Liver (tissue), 9 donors: ENCODE results near the gene TRDN. TPM values are rescaled to one million over a fixed set of nuclear protein-coding genes. Genes with fewer than 3 reads are reported as not detected.

Experiments used
- DNase-seq: peaks from one replicate; pipeline ENCODE4 v3.0.0-alpha.2; 2017; ENCODE audit warnings: low spot score
- H3K27ac ChIP-seq, 2 donors: one replicate each; pipeline ENCODE4 v1.7.0; 2013; ENCODE audit warnings: inconsistent platforms in 2 of 2, low read length in 2 of 2, control low read depth in 1 of 2, low read depth in 1 of 2, mild to moderate bottlenecking in 1 of 2
- H3K27me3 ChIP-seq, 4 donors: one replicate each; pipeline versions ENCODE4 v1.6.1 to v1.7.0; 2013; ENCODE audit warnings: low read length in 3 of 4, inconsistent platforms in 1 of 4, mild to moderate bottlenecking in 1 of 4, moderate library complexity in 1 of 4; ENCODE audit not compliant: control insufficient read depth in 4 of 4, insufficient read depth in 4 of 4
- H3K36me3 ChIP-seq, 4 donors: one replicate each; pipeline versions ENCODE4 v1.6.1 to v1.7.0; 2013; ENCODE audit warnings: low read length in 3 of 4, mild to moderate bottlenecking in 3 of 4, low read depth in 1 of 4, moderate library complexity in 1 of 4; ENCODE audit not compliant: control insufficient read depth in 4 of 4, insufficient read depth in 3 of 4
- H3K4me1 ChIP-seq, 4 donors: one replicate each; pipeline versions ENCODE4 v1.6.1 to v1.7.0; 2013; ENCODE audit warnings: low read length in 3 of 4, mild to moderate bottlenecking in 3 of 4, moderate library complexity in 1 of 4; ENCODE audit not compliant: control insufficient read depth in 4 of 4, insufficient read depth in 4 of 4
- H3K4me3 ChIP-seq, 3 donors: one replicate each; pipeline versions ENCODE4 v1.6.1 to v1.7.0; 2013; ENCODE audit warnings: low read length in 3 of 3, control low read depth in 1 of 3, low read depth in 1 of 3, mild to moderate bottlenecking in 1 of 3
- H3K9ac ChIP-seq, 2 donors: one replicate each; pipeline ENCODE4 v1.7.0; 2013; ENCODE audit warnings: low read length in 2 of 2, mild to moderate bottlenecking in 2 of 2, moderate library complexity in 2 of 2, control low read depth in 1 of 2, low read depth in 1 of 2
- H3K9me3 ChIP-seq, 4 donors: one replicate each; pipeline versions ENCODE4 v1.6.1 to v1.7.0; 2013; ENCODE audit warnings: low read length in 3 of 4; ENCODE audit not compliant: control insufficient read depth in 4 of 4
- FOXA1 ChIP-seq: IDR thresholded peaks from 2 replicates; pipeline ENCODE4 v1.6.1; 2016; ENCODE audit warnings: antibody characterized with exemption
- FOXA2 ChIP-seq: IDR thresholded peaks from 2 replicates; pipeline ENCODE4 v1.6.1; 2016; ENCODE audit warnings: antibody characterized with exemption
- HNF4A ChIP-seq, 2 donors: conservative IDR thresholded peaks; 2 replicates each; pipeline ENCODE4 v1.6.1; 2016; ENCODE audit warnings: antibody characterized with exemption in 2 of 2, mild to moderate bottlenecking in 2 of 2
- NR2F2 ChIP-seq: IDR thresholded peaks from 2 replicates; pipeline ENCODE4 v1.6.1; 2016; ENCODE audit warnings: antibody characterized with exemption
- RAD21 ChIP-seq, 2 donors: IDR thresholded peaks; 2 replicates each; pipeline ENCODE4 v1.6.1; 2016; ENCODE audit warnings: antibody characterized with exemption in 2 of 2, mild to moderate bottlenecking in 2 of 2
- REST ChIP-seq: IDR thresholded peaks from 2 replicates; pipeline ENCODE4 v1.6.1; 2016; ENCODE audit warnings: antibody characterized with exemption, mild to moderate bottlenecking
- ZBTB33 ChIP-seq: IDR thresholded peaks from 2 replicates; pipeline ENCODE4 v1.6.1; 2016; ENCODE audit warnings: antibody characterized with exemption
- WGBS: extraction: QIAGEN DNeasy Blood & Tissue Kit; methylation state at CpG from one replicate; pipeline ENCODE4 v1.1.7; 2013; 5-methylcytosine and 5-hydroxymethylcytosine counted together
- polyA plus RNA-seq, 2 donors: library from polyadenylated mRNA; stranded (reverse) in 1 of 2; unstranded in 1 of 2; fragments of 200-250 nt in 1 of 2; fragments of >200 nt in 1 of 2; fragmentation: Nextera tagmentation in 1 of 2; extraction: Ambion mirVana in 1 of 2; gene quantifications; one replicate each; pipeline versions ENCODE4 v1.2.1 to v1.2.3, GENCODE V29; 2013 to 2015
- total RNA-seq, 2 donors: library from RNA; depleted of rRNA; stranded (reverse); fragments of >200 nt; gene quantifications; one replicate each; pipeline ENCODE4 v1.2.3, GENCODE V29; 2014
- donor health status: healthy.
- donor health status: healthy.
- donor health status: healthy.
- donor health status: healthy.
- donor health status: healthy.

TRDN gene
- total and polyA plus RNA-seq, 4 donors = 0.08 to 0.79 TPM; not detected in 2

- no peak for TF ChIP-seq RAD21 (IDR thresholded peaks at IDR 0.05)
These were observed 56.4 kb downstream of the TRDN start (continued) for GRCh38 chr6:123580331-123580730.

DNA sequence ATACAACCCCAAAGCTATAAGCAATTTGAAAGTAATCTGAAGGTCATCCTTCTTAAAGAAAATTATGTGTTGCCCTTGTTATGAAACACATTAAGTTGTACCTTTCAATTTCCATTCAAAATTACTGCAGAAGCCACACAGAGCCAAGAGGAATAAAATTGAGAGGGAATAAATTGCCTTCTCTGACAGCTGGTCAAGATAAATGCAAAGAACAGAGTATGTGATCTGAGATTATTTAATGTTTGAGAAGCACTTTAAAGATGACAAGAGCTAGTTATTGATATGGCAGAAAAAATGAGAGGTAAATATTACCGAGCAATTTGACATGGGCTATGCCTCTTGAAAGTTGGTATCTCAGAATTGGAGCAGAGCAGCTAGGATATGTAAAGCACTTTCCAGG lies 61.6 kb downstream of the TRDN start:
- no peaks in the 10 kb centered on the region for H3K9me3 ChIP-seq
- WGBS = 90% methylated on average over 1 of the region's 1 CpG
- H3K4me1 ChIP-seq = no peaks in the 10 kb centered on the region
- TF ChIP-seq HNF4A (conservative IDR thresholded peaks at IDR 0.05) = no peak
- TF ChIP-seq NR2F2 = no peak
- no peak for TF ChIP-seq REST
- no peak for TF ChIP-seq ZBTB33
- H3K36me3 ChIP-seq = no peaks in the 10 kb centered on the region
- no peak overlapping the region for H3K4me3 ChIP-seq
- H3K27me3 ChIP-seq = no peaks in the 10 kb centered on the region
- no peak overlapping the region for H3K27ac ChIP-seq
- no peak overlapping the region for H3K9ac ChIP-seq
- no peak for DNase-seq

DNA sequence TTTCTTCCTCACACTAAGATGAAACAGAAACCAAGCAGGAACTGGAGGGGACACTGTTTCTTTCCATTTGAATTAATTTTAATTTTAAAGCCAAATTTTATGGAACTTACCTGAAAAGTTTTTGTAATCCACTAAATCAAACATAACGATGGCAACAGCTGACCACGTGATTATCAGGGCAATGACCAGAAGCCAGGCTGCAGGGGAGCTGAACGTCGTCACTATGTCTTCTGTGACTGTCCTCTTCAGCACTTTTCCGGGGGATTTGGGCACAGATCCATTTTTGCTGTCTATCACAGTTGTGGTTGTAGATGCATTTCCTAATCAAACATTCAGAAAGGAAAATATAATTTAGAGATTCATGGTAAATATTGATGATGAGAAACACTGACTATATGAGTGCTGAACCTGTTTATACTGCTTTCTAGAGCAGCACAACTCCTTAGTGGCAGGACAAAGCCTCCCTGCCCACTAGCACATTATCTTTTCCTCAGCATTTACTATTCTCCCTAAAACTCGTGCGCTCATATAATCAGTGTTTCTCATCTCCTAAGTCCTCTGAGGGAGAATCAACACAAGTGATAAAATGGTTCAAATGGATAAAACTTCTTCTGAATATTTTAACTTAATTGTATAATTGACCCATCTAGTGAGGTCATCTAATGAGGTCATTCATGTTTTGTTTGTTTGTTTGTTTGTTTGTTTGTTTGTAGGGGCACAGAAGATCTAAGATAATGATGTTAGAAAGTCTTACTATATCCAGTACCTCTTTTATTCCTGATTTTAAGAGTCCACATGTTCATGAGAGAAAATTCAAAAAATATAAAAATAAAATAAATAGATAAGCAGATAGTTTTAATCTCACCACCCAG lies 65.7 kb downstream of the TRDN start:
- Histone ChIP-seq H3K27me3 (no peaks in the 10 kb centered on the region), H3K4me3 (no peak overlapping the region), H3K9ac (no peak overlapping the region), H3K27ac (no peak overlapping the region), H3K36me3 (no peaks in the 10 kb centered on the region), H3K4me1 (no peaks in the 10 kb centered on the region), H3K9me3 (no peaks in the 10 kb centered on the region)
- 39% methylated on average over 7 of the region's 7 CpGs for WGBS
- no peak for DNase-seq
- TF ChIP-seq FOXA1 = no peak
- no peak for TF ChIP-seq FOXA2
- TF ChIP-seq REST = peak; percentile 63
